IMR-90 (cell line): ENCODE measurements around the gene PNP. TPM values are rescaled to one million over a fixed set of nuclear protein-coding genes. Genes with fewer than 3 reads are reported as not detected.

Source experiments
- CTCF ChIP-seq: conservative IDR thresholded peaks from 2 replicates; pipeline ENCODE4 v1.5.1; 2012; ENCODE audit warnings: mild to moderate bottlenecking, low read depth, low read length, improper control_type of control experiment
- RFX5 ChIP-seq: IDR thresholded peaks from 2 replicates; pipeline ENCODE4 v1.8.0; 2012; ENCODE audit warnings: low read depth, mild to moderate bottlenecking, low read length, moderate library complexity
- polyA plus RNA-seq, 3 experiments: library from polyadenylated mRNA; depleted of rRNA; stranded (reverse); fragments of >200 nt; gene quantifications; 2 replicates each; pipeline ENCODE4 v1.2.3, GENCODE V29; 2012; ENCODE audit warnings: low replicate concordance in 1 of 3
- total RNA-seq: library from RNA; depleted of rRNA; stranded (reverse); fragments of >200 nt; gene quantifications from 2 replicates; pipeline ENCODE4 v1.2.3, GENCODE V29; 2012
- TF ChIP-seq, protein P1 (sequence below): fragments of 150-350 bp; IDR thresholded peaks from 2 replicates; pipeline ENCODE4 v1.6.1; 2017; ENCODE audit warnings: mild to moderate bottlenecking, antibody characterized with exemption, low read length, low read depth

Gene PNP
- total and polyA plus RNA-seq, 2 of the 4 experiments (the other 2 are of a cell fraction): 53.4 to 68.8 TPM

- TF ChIP-seq, protein P1, sequence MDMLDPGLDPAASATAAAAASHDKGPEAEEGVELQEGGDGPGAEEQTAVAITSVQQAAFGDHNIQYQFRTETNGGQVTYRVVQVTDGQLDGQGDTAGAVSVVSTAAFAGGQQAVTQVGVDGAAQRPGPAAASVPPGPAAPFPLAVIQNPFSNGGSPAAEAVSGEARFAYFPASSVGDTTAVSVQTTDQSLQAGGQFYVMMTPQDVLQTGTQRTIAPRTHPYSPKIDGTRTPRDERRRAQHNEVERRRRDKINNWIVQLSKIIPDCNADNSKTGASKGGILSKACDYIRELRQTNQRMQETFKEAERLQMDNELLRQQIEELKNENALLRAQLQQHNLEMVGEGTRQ: no peak
- TF ChIP-seq RFX5: no peak
- TF ChIP-seq CTCF: no peak
Measured at GRCh38 chr14:20468764-20469241, 403 bp upstream of the PNP start (continued).
